HepG2 (cell line): ENCODE measurements around the gene ZCCHC10. TPM values are rescaled to one million over a fixed set of nuclear protein-coding genes. Genes with fewer than 3 reads are reported as not detected.
A peak's percentile ranks its signal among the peaks of the same experiment; 100 is the strongest.

Source experiments
- BCL6 ChIP-seq: IDR thresholded peaks from 2 replicates; pipeline ENCODE4 v1.6.1; 2016; ENCODE audit warnings: missing genetic modification reagents, missing compliant biosample characterization
- CEBPG ChIP-seq: IDR thresholded peaks from 2 replicates; pipeline ENCODE4 v1.6.1; 2016
- CSRNP1 ChIP-seq: sonication (generic); formaldehyde crosslinking; IDR thresholded peaks from 2 replicates; pipeline ENCODE4 v1.8.1; 2023; ENCODE audit warnings: mild to moderate bottlenecking, missing genetic modification reagents
- FOSL1 ChIP-seq: sonication (generic); formaldehyde crosslinking; IDR thresholded peaks from 2 replicates; pipeline ENCODE4 v1.9.0; 2021; ENCODE audit warnings: missing genetic modification reagents, borderline replicate concordance
- GRHL1 ChIP-seq: sonication (generic); formaldehyde crosslinking; conservative IDR thresholded peaks from 2 replicates; pipeline ENCODE4 v1.8.0; 2022; ENCODE audit warnings: missing genetic modification reagents
- HOXA9 ChIP-seq: sonication (generic); formaldehyde crosslinking; IDR thresholded peaks from 2 replicates; pipeline ENCODE4 v1.8.1; 2022; ENCODE audit warnings: missing genetic modification reagents, mild to moderate bottlenecking, moderate library complexity, borderline replicate concordance
- MEIS2 ChIP-seq: sonication (generic); formaldehyde crosslinking; IDR thresholded peaks from 2 replicates; pipeline ENCODE4 v1.9.0; 2021; ENCODE audit warnings: mild to moderate bottlenecking, missing genetic modification reagents
- PHB2 ChIP-seq: fragments of 450-650 bp; IDR thresholded peaks from 2 replicates; pipeline ENCODE4 v1.6.1; 2018; ENCODE audit not compliant: partially characterized antibody
- ZNF143 ChIP-seq: sonication (generic); formaldehyde crosslinking; IDR thresholded peaks from 2 replicates; pipeline ENCODE4 v1.4.0; 2020; ENCODE audit warnings: missing genetic modification reagents
- ZNF276 ChIP-seq: sonication (generic); formaldehyde crosslinking; IDR thresholded peaks from 2 replicates; pipeline ENCODE4 v1.4.0; 2020; ENCODE audit warnings: mild to moderate bottlenecking, low read depth, missing genetic modification reagents
- ZNF547 ChIP-seq: sonication (generic); formaldehyde crosslinking; IDR thresholded peaks from 2 replicates; pipeline ENCODE4 v1.5.1; 2020; ENCODE audit warnings: mild to moderate bottlenecking, missing genetic modification reagents
- ZNF639 ChIP-seq: conservative IDR thresholded peaks from 2 replicates; pipeline ENCODE4 v1.6.1; 2018; ENCODE audit warnings: missing genetic modification reagents
- polyA plus RNA-seq, 8 experiments: library from polyadenylated mRNA; depleted of rRNA in 3 of 8; stranded (reverse) in 7 of 8; unstranded in 1 of 8; fragments of >200 nt; fragmentation: Illumina TruSeq in 4 of 8; extraction: Trizol in 4 of 8; gene quantifications; 2 replicates each; pipeline versions ENCODE4 v1.2.1 to v1.2.3, GENCODE V29; 2011 to 2016; ENCODE audit warnings: low read depth in 4 of 8, missing spikeins in 1 of 8, mixed read lengths in 1 of 8; ENCODE audit not compliant: insufficient read depth in 1 of 8
- total RNA-seq, 5 experiments: library from RNA; depleted of rRNA; stranded (reverse); fragments of >200 nt; fragmentation: Illumina TruSeq; extraction: Trizol; gene quantifications; 2 replicates each; pipeline ENCODE4 v1.2.3, GENCODE V29; 2016; ENCODE audit warnings: low read depth in 1 of 5
- TF ChIP-seq, protein P1 (sequence below): IDR thresholded peaks from 2 replicates; pipeline ENCODE4 v1.6.1; 2016; ENCODE audit warnings: low read depth, control low read depth
- TF ChIP-seq, protein P2 (sequence below): IDR thresholded peaks from 2 replicates; pipeline ENCODE4 v1.6.1; 2016; ENCODE audit warnings: low read depth

The ZCCHC10 gene
- total and polyA plus RNA-seq, 2 of the 13 experiments (the other 11 are each of a cell fraction or from before 2014, with no cell fraction given) = 40.7 to 48.2 TPM

DNA sequence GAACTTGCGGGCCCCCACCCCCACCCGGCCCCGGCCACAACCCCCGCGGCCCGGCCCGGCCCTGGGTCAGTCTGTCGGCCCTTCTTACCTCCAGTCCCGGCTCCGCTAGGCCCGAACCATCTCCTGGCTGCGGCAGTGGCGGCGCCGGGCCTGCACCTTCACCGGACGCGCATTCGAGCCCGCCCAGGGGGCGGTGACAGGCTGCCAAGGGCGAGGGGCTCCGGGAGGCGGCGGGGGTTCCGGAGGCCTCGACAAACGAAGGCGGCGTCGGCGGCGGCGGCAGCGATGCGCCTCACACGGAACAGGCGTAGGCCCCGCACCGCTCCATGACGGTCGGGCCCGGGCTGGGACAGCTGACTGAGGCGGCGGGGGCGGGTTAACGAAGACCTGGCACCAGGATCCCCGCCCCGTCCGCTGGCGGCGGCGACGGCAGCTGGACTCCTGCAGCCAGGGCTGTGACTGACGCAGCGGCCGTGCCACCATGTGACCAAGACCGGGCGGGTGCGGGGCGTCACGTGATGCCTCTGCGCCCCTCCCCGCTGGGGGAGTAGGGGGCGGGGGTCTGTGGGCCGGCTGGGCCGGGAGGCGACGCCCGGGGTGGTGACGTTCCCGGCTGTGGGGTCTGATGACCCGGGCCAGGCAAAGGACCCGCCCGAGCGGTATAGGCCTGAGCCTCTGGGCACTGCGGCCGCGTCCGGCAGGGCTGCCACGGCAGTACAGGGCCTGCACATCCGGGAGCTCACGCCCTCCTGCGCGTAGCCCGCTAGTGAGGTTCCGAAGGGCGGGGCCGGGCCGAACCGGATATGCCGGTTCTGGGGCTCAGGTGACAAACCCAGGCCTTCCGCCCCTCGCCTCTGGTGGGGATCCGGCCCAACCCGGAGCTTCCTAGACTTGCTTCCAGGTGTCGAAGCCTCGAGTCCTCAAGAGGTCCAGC, 62.9 kb downstream of the ZCCHC10 start, which contains the start of gene AFF4 (continued):
- TF ChIP-seq ZNF639 (CRISPR knock-in tag) (peak; percentile 90), PHB2 (no peak), ZNF547 (CRISPR knock-in tag) (peak; percentile 94), GRHL1 (CRISPR knock-in tag) (no peak), BCL6 (CRISPR knock-in tag) (peak; percentile 71; the same call in 1 of the 2 replicates), ZNF276 (0 out of 2 replicates have a peak, but pooled peaks have one; percentile 77), MEIS2 (CRISPR knock-in tag) (peak; percentile 81), ZNF143 (CRISPR knock-in tag) (no peak), CSRNP1 (CRISPR knock-in tag) (no peak; the same call in 1 of the 2 replicates), CEBPG (CRISPR knock-in tag) (no peak), HOXA9 (CRISPR knock-in tag) (no peak), FOSL1 (CRISPR knock-in tag) (peak; percentile 45; the same call in 1 of the 2 replicates)
- TF ChIP-seq, protein P1, sequence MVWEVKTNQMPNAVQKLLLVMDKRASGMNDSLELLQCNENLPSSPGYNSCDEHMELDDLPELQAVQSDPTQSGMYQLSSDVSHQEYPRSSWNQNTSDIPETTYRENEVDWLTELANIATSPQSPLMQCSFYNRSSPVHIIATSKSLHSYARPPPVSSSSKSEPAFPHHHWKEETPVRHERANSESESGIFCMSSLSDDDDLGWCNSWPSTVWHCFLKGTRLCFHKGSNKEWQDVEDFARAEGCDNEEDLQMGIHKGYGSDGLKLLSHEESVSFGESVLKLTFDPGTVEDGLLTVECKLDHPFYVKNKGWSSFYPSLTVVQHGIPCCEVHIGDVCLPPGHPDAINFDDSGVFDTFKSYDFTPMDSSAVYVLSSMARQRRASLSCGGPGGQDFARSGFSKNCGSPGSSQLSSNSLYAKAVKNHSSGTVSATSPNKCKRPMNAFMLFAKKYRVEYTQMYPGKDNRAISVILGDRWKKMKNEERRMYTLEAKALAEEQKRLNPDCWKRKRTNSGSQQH (CRISPR knock-in tag) = no peak; the same call in 1 of the 2 replicates
- TF ChIP-seq, protein P2, sequence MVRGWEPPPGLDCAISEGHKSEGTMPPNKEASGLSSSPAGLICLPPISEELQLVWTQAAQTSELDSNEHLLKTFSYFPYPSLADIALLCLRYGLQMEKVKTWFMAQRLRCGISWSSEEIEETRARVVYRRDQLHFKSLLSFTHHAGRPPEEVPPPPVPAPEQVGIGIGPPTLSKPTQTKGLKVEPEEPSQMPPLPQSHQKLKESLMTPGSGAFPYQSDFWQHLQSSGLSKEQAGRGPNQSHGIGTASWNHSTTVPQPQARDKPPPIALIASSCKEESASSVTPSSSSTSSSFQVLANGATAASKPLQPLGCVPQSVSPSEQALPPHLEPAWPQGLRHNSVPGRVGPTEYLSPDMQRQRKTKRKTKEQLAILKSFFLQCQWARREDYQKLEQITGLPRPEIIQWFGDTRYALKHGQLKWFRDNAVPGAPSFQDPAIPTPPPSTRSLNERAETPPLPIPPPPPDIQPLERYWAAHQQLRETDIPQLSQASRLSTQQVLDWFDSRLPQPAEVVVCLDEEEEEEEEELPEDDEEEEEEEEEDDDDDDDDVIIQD = peak; percentile 62; the same call in 1 of the 2 replicates
